HG03045 (cell line): ENCODE measurements around the gene VAV2.

Experiments used
- ATAC-seq: cut with Tn5 transposase; IDR thresholded peaks from one replicate; pipeline ENCODE4 v1.9.1; 2021; ENCODE audit warnings: mild to moderate bottlenecking, moderate library complexity; ENCODE audit not compliant: unreplicated experiment

The VAV2 gene

GRCh38 chr9:133809335-133809734 lies 182.8 kb downstream of the VAV2 start:
- no peak for ATAC-seq

- ATAC-seq: no peak
Observed at GRCh38 chr9:133807818-133808217, 184.3 kb downstream of the VAV2 start.

GRCh38 chr9:133807037-133807436 lies 185.1 kb downstream of the VAV2 start:
- no peak for ATAC-seq

- ATAC-seq: no peak
Observed at GRCh38 chr9:133806623-133807010, 185.5 kb downstream of the VAV2 start.

GRCh38 chr9:133805876-133806622 lies 186.1 kb downstream of the VAV2 start:
- ATAC-seq: no peak

- no peak for ATAC-seq
Observed at GRCh38 chr9:133804199-133804598, 187.9 kb downstream of the VAV2 start.

GRCh38 chr9:133803745-133804144 lies 188.4 kb downstream of the VAV2 start:
- no peak for ATAC-seq

- ATAC-seq: no peak
Observed at GRCh38 chr9:133803028-133803585, 189.0 kb downstream of the VAV2 start.

- ATAC-seq: no peak
Observed at GRCh38 chr9:133801739-133802138, 190.4 kb downstream of the VAV2 start.

- no peak for ATAC-seq
Observed at GRCh38 chr9:133800266-133800665, 191.9 kb downstream of the VAV2 start.

- ATAC-seq: no peak
Observed at GRCh38 chr9:133799716-133800115, 192.4 kb downstream of the VAV2 start.

- no peak for ATAC-seq
Observed at GRCh38 chr9:133799106-133799505, 193.0 kb downstream of the VAV2 start.

- ATAC-seq: no peak
Observed at GRCh38 chr9:133798160-133798559, 194.0 kb downstream of the VAV2 start.

GRCh38 chr9:133797406-133798105 lies 194.6 kb downstream of the VAV2 start:
- no peak for ATAC-seq

- no peak for ATAC-seq
Observed at GRCh38 chr9:133796562-133796961, 195.6 kb downstream of the VAV2 start.

GRCh38 chr9:133795049-133795448 lies 197.1 kb downstream of the VAV2 start:
- ATAC-seq: no peak

- ATAC-seq: no peak
Observed at GRCh38 chr9:133794016-133794760, 197.9 kb downstream of the VAV2 start.

GRCh38 chr9:133793471-133793870 lies 198.7 kb downstream of the VAV2 start:
- ATAC-seq: no peak

GRCh38 chr9:133792721-133793470 lies 199.2 kb downstream of the VAV2 start:
- ATAC-seq: peak; percentile 41

GRCh38 chr9:133791735-133792649 lies 200.1 kb downstream of the VAV2 start:
- no peak for ATAC-seq
